Testis (tissue), 2 donors: ENCODE results near the gene IKZF1.

Source experiments
- POLR2A ChIP-seq: fragments of 450-650 bp; IDR thresholded peaks from one replicate; pipeline ENCODE4 v1.6.1; 2017; ENCODE audit warnings: antibody characterized with exemption, mild to moderate bottlenecking, moderate library complexity
- TF ChIP-seq, protein P1 (sequence below), 3 experiments: fragments of 450-650 bp in 2 of 3; fragments of 200-600 bp in 1 of 3; sonication (generic) in 1 of 3; IDR thresholded peaks; one replicate each; pipeline ENCODE4 v1.5.1; 2016 to 2019; ENCODE audit warnings: antibody characterized with exemption in 3 of 3, mild to moderate bottlenecking in 2 of 3, moderate library complexity in 1 of 3

- TF ChIP-seq POLR2A = no peak
- TF ChIP-seq, protein P1, sequence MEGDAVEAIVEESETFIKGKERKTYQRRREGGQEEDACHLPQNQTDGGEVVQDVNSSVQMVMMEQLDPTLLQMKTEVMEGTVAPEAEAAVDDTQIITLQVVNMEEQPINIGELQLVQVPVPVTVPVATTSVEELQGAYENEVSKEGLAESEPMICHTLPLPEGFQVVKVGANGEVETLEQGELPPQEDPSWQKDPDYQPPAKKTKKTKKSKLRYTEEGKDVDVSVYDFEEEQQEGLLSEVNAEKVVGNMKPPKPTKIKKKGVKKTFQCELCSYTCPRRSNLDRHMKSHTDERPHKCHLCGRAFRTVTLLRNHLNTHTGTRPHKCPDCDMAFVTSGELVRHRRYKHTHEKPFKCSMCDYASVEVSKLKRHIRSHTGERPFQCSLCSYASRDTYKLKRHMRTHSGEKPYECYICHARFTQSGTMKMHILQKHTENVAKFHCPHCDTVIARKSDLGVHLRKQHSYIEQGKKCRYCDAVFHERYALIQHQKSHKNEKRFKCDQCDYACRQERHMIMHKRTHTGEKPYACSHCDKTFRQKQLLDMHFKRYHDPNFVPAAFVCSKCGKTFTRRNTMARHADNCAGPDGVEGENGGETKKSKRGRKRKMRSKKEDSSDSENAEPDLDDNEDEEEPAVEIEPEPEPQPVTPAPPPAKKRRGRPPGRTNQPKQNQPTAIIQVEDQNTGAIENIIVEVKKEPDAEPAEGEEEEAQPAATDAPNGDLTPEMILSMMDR (IDR thresholded peaks at IDR 0.05) = no peak
Measured at GRCh38 chr7:50275430-50275829, 29.1 kb upstream of the IKZF1 start.
